Stimulated activated CD8-positive, alpha-beta memory T cell treated with anti-CD3 and anti-CD28 coated beads, Interleukin-15, amount 100 ng/mL, for 1 hour (primary cell): ENCODE measurements around the gene ARHGEF6.

Experiments used
- DNase-seq: peaks from one replicate; pipeline ENCODE4 v3.0.0-alpha.2; 2020; ENCODE audit warnings: low read depth

ARHGEF6 gene

GRCh38 chrX:136646602-136647239, 134.0 kb downstream of the ARHGEF6 start:
- no peak for DNase-seq

- DNase-seq = no peak
Measured at GRCh38 chrX:136643243-136643642, 137.5 kb downstream of the ARHGEF6 start.

- no peak for DNase-seq
Measured at GRCh38 chrX:136639506-136640176, 141.1 kb downstream of the ARHGEF6 start.

GRCh38 chrX:136636121-136636520, 144.6 kb downstream of the ARHGEF6 start:
- no peak for DNase-seq

GRCh38 chrX:136635235-136635634, 145.5 kb downstream of the ARHGEF6 start:
- DNase-seq = no peak

- no peak for DNase-seq
Measured at GRCh38 chrX:136630881-136631280, 149.9 kb downstream of the ARHGEF6 start.

- DNase-seq = no peak
Measured at GRCh38 chrX:136629084-136629750, 151.5 kb downstream of the ARHGEF6 start.

- DNase-seq = no peak
Measured at GRCh38 chrX:136627409-136627808, 153.3 kb downstream of the ARHGEF6 start.

- DNase-seq = no peak
Measured at GRCh38 chrX:136626891-136627290, 153.8 kb downstream of the ARHGEF6 start.

GRCh38 chrX:136626237-136626636, 154.5 kb downstream of the ARHGEF6 start:
- DNase-seq = no peak

- DNase-seq = no peak
Measured at GRCh38 chrX:136625246-136625645, 155.5 kb downstream of the ARHGEF6 start.

GRCh38 chrX:136623396-136623795, 157.3 kb downstream of the ARHGEF6 start:
- no peak for DNase-seq

- DNase-seq = no peak
Measured at GRCh38 chrX:136622568-136622967, 158.2 kb downstream of the ARHGEF6 start.

GRCh38 chrX:136620780-136621179, 160.0 kb downstream of the ARHGEF6 start:
- DNase-seq = no peak

- no peak for DNase-seq
Measured at GRCh38 chrX:136619899-136620505, 160.7 kb downstream of the ARHGEF6 start.

- no peak for DNase-seq
Measured at GRCh38 chrX:136616987-136617685, 163.6 kb downstream of the ARHGEF6 start.
